Ovary (tissue), 3 donors: ENCODE data around the gene CACNA1D.

ENCODE experiments used
- CTCF ChIP-seq, 3 donors: fragments of 450-650 bp in 2 of 3; fragments of 200-600 bp in 1 of 3; IDR thresholded peaks; one replicate each; pipeline versions ENCODE4 v1.5.1 to v1.8.0; 2016 to 2022; ENCODE audit warnings: antibody characterized with exemption in 3 of 3, mild to moderate bottlenecking in 1 of 3
- EP300 ChIP-seq: sonication (generic); formaldehyde crosslinking; IDR thresholded peaks from one replicate; pipeline ENCODE4 v1.6.1; 2017; ENCODE audit warnings: antibody characterized with exemption
- POLR2A ChIP-seq: fragments of 450-650 bp; IDR thresholded peaks from one replicate; pipeline ENCODE4 v1.6.1; 2017; ENCODE audit warnings: antibody characterized with exemption, mild to moderate bottlenecking, moderate library complexity
- donor health status: DM: no; HTN: no; CAD: no.

DNA sequence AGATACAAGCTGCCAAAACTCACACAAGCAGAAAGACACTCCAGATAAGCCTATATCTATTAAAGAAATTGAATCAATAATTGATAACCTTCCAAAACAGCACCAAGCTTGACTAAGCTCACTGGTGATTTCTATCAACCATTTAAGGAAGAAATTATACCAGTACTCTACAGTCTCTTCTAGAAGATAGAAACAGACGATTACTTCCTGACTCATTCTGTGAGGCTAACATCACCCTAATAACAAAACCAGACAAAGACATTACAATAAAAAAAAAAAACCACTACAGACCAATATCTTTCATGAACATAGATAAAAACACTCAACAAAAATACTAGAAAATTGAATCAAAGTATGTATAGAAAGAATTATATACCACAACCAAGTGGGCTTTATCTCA is 331.6 kb downstream of the CACNA1D start:
- no peak for TF ChIP-seq CTCF (IDR thresholded peaks at IDR 0.05)
- no peak for TF ChIP-seq POLR2A
- TF ChIP-seq EP300 = no peak
